HG02943 (cell line): ENCODE measurements around the gene STIM2.
"Not testable (repeated sequence)": the region's sequence is repeated elsewhere in the genome, so short reads cannot be mapped to it uniquely, and the experiment has no call there.

Experiments
- ATAC-seq: cut with Tn5 transposase; IDR thresholded peaks from one replicate; pipeline ENCODE4 v1.9.1; 2021; ENCODE audit warnings: mild to moderate bottlenecking, low read depth, moderate library complexity; ENCODE audit not compliant: unreplicated experiment

Gene STIM2

DNA sequence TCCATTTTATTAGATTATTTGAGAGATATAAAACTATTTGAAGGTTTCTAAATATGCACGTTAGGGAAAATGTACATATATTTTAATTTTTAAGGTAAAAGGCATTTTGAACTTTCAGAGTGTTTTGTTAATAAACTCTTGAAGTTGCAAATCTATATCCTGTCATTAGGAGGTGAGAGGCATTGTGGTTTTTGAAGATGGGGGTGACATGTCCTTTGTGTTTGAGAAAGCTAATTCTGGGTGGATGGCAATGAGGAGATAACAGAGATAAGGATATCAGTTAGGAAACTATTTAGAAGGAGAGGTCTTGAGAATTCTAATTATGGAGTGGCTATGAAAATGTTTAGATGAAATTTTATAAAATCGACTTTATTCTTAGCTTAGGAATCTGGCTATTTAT lies 6.1 kb downstream of the STIM2 start:
- ATAC-seq = no peak

DNA sequence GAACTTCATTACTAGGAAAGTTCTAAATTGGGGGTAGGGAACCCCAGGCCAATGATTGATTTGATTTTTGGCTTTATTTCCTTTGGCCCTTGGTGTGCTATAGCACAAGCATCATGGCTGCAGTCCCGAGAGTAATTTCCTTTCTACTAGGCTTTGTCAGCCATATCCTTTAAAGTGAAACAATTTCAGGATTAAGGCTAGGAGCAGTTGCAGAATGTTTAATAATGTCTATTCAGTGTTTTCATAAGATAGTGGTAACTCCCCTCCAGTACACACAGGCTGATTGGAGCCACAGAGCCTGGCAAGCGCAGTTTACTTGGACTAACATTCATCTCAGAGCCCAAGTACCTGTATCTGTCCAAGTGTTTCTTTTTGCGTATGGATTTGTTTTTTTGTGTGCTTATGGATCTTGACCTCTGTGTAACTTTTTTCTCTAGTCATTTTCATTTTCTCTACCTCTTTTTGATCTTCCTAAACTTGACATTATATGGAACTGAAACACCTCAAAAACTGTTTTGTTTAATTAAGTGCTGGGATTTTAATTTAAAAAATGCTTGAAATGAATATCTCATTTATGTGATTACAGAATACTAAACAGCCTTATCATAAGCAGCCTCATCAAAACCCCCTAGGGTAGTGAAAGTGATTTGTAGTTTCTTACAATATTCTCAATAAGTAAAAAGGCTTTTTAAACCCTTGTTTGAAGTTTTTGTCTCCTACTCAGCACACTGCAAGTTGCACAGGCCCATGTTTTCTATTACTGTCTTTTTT lies 7.5 kb downstream of the STIM2 start:
- ATAC-seq = no peak

DNA sequence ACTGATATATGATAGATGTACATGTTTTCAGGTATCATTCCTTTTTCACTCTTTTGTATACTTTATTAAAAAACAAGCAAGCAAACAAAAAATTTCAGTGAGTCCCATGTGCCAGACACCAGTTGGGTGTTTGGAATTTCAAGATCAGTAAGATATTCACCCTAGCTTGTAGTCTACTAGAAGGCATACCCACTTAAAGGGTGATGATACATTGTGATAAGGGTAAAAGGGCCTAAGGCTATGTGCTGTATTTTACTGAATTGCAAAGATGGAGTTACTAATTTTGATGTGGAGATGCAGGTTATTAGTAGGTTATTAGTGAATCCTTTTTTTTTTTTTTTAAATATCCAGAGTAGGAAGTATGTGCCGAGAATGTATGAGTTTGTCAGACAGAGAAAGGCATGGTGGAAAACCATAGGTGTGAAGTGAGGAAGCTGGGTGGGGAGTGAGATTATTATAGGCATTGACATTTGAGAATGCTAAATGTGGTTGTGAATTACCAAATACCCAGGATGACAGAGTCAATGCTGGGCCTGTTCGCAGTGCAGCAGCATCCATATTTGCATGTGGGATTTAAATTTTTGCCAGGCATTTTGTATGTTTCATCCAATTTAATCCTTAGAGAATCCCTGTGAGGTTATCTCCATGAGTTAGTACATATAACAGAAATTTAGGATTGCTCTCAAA lies 10.1 kb downstream of the STIM2 start:
- no peak for ATAC-seq

DNA sequence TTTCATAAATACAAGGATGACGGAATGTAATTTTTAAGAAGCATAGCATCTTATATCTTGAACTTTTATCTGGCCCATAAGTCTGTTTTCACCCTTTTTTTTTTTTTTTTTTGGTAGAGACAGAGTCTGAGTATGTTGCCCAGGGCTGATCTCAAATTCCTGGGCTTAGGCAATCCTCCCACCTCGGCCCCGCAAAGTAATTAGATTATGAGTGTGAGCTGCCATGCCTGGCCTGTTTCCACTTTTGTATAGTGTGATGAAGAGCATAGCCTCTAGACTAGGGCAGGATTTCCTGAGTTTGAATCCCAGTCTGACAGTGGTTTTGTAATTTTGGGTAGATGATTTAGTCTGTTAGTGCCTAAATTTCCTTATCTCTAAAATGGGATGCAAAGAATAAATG lies 11.0 kb downstream of the STIM2 start:
- no peak for ATAC-seq

DNA sequence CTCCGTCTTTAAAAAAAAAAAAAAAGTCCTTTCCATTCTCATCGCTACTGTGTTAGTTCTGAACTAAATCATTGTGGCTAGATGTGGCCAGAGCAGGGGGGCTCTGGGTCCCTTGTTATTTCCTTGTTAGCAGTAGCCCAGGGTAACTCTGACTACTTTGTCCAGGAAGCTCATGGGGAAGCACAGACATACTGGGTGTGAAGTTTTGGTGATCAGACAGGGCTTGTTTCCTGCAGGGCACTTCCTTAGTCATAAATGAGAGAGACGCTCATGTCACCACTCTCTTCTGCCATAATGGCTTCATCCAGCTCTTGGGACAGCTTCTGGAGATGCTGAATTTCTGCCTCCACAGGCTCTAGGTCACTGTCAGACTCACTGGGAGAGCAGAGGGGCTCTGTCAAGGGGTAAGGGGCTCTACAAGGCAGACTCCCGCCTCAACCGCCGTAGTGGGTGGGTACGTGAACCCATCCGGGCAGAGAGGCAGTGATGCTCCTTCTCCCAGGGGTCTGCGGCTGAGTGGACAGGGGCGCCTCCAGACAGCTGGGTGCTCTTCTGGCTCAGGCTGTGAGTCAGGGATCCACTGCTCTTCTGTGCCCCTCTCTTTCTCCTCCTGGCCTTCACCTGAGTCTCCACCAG lies 12.9 kb downstream of the STIM2 start:
- peak; percentile 80 for ATAC-seq

DNA sequence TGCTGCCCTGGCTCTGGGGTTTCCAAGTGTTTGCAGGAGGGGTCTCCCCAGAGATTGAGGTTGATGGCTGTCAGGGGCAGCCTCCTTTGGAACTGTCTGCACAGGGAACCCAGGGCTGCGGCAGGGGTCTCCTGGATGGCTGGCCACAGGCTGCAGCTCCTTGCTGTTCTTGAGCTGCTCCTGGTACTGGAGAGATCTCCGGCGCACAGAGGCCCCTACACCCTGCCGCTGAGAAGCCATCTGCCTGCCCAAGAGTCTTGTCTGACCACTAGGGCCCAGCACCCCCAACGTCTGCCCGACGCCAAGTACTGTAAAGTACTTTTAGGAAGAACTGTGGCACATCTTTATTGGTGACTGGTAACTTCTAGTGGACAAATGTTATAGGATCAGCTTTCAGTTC lies 13.5 kb downstream of the STIM2 start:
- ATAC-seq = no peak

DNA sequence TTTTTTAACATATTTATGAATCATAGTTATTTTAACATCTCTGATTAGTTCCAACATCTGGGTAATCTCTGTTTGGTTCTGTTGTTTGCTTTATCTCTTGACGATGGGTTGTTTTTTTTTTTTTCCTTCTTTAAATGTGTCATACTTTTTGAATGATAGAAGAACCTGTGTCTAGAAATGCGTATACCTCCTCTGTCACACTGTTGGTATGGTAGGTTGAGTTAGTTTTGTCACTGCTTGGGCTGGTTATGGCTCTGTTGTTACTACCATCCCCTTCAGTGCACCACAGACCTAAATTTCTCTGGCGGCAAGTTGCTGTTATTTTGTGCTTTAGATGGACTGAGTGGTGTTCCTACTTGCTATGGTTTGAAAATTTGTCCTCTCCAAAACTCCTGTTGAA lies 16.8 kb downstream of the STIM2 start:
- no peak for ATAC-seq

DNA sequence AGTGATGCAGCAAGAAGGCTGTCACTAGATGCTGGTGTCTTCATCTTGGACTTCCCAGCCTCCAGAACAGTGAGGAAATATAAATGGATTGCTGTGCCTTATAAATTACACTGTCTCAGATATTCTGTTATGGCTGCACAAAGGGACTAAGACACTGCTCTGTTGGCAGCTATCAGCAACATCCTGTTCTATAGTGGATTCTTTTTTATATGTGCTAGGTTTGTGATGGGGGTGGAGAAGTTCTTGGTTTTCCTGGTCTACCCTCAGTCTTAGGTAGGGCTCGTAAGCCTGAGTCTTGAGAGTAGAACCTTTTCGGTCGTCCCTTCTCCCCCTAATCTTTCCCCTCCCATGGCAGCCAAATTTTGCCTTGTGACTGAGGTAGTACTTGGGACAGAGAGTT lies 17.3 kb downstream of the STIM2 start:
- ATAC-seq = no peak

DNA sequence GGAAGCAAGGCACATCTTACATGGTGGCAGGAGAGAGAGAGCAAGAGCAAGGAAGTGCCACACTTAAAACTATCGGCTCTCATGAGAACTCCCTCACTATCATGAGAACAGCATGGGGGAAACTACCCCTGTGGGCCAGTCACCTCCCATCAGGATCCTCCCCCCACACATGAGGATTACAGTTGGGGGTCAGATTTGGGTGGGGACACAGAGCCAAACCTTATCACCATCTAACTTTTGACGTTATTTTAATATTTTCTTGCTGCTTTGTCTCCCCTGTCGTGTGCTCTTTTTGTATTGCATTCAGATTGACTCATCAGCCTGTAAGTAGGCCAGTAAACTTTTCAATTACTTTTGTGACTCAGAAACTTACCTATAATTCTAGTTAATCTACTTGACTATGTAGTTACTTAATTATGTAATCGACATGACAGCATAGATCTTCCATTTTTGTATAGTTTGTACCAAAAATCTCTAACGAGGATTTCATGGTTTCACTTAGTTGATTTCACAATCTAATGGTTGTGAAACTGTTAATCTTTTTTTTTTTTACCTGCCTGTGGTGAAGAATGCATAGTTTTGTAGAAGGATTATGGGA lies 18.3 kb downstream of the STIM2 start:
- ATAC-seq = no peak

DNA sequence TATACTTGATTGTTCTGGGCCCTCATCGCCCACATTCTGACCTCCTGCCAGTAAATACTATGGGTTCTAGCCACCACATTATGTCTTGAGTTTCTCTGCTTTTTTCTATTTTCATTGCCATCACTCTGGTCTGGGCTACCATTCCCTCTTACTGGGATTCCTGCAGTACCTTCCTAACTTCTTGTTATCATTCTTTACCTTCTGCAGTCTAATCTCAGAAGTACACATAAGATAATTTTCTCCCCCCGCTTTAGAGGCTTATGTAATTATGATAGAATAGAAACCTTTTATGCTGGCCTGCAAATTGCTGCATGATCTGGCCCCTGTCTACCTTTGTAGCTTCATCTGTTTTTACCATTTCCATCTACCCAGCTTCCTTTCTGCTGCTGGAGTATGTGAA lies 19.2 kb downstream of the STIM2 start:
- no peak for ATAC-seq

DNA sequence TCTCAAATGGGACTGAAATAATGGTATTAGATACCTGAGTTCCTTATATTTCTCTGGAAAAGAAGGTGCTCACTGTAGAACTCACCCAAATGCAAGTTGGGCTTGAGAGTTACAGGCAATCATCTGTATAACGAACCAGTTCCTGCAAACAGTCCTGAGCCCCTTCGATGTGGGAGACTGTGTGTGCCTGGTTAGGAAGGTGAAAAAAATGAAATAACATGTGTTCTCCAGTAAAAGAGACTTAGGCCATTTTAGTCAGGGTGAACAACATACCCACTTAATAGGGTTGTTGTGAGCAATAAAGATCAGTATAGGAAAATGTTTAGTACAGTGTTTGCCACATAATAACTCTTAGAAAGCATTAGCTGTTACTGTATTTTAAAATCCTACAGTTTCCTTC lies 23.4 kb downstream of the STIM2 start:
- ATAC-seq = no peak

DNA sequence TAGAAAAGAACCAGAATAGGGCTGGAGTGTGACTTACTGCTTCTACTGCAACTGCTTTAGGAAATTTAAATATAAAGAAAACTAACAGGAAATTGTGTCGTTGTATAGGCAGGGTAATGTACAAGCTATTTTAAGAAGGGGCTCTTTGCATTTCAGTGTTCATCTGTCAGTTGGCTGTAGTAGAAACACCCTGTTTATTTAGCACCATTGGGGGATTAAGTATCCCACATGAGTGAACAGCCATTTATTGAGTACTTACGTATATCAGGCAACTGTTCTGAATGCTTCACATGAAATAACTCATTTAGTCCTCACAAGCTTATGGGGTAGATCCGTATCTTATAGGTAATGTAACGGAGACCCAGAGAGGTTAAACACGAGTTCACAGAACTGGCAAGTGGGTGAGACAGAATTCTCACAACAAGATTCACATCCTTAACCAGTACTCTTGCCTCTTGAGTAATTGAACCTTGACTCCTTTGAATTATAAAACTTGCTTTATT lies 23.9 kb downstream of the STIM2 start:
- peak; percentile 49 for ATAC-seq

DNA sequence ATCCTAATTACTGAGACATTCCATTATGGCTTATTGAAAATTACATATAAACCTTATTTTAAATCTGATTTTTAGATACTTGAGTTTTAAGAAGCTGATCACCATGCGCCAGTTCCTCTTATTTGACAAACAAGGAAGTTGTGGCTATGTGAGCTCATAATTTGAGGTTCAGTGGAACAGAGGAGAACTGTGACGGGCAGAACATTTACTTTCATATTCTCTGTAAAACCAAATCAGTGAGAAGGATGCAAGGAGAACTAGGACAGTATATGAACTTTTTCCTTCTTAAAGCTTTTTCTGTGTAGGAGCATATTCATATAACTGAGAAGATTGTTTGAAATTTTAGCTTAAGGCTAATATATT lies 25.3 kb downstream of the STIM2 start:
- peak; percentile 86 for ATAC-seq

DNA sequence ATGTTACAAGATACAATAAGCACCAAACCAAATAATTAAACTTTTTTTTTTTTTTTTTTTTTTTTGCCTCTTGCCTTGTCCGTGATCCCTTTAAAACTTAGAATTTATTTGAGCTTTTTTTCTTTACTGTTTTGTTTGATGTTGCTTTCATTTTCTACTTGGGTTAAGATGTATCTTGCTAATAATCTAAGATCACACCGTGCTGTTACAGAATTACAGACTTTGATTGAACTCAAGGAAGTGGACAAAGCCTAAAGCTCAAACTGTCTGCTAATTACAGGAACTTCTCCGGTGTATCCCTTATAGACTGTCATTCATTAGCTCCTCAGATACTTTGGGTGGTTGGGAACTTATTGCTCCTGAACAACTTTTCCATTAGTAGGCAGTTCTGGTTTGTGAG lies 26.5 kb downstream of the STIM2 start:
- no peak for ATAC-seq

DNA sequence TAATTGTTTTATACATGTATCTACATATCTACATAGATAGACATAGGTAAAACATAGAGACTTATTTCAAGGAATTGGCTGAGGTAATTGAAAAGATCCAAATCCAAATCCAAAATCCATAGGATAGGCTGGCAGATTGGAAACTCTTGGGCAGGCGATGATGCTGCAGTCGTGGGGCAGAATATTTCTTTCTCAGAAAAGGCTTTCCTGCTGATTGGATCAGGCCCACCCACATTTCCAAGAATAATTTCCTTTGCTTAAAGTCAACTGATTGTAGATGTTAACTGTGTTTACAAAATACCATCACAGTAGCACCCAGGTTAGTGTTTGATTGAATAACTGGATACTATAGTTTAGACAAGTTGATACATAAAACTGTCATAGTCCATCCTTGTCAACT lies 27.2 kb downstream of the STIM2 start:
- no peak for ATAC-seq

DNA sequence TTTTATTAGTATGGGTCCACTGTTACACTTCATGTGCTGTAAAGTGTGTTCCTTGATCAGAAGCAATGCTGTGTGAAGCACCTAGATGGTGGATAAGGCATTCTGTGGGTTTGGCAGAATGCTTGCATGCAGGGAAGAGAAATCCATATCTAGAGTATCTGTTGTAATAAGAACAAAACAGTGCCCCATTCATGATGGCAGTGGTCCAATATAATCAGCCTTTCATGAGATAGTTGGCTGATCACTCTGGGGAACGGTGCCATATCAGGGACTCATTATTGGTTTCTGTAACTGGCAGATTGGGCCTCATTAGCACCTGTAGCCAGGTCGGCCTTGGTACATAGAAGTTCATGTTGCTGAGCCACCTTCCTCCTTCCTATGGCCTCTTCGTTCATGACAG lies 28.7 kb downstream of the STIM2 start:
- no peak for ATAC-seq

DNA sequence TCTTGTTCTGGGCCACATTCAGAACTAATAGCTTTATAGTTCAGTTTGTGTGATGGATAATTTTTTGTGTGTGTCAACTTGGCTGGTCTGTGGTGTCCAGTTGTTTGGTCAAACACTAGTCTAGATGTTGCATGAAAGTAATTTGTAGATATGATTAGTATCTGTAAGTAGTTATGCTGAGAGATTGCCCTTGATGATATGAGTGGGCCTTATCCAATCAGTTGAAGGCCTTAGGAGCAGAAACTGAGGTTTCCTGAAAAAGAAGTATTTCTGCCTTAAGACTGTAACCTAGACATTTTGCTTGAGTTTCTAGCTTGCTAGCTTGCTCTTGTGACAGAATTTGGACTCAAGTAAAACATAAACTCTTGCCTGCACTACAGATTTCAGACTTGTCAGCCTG lies 30.4 kb downstream of the STIM2 start:
- no peak for ATAC-seq

DNA sequence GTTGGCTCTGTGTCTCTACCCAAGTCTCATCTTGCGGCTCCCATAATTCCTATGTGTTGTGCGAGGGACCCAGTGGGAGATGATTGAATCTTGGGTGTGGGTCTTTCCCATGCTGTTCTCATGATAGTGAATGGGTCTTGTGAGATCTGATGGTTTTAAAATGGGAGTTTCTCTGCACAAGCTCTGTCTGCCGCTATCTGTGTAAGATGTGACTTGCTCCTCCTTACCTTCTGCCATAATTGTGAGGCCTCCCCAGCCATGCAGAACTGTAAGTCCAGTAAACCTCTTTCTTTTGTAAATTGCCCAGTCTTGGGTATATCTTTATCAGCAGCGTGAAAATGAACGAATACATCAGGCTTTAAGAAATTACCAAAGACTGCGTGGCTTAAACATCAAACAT lies 31.2 kb downstream of the STIM2 start:
- ATAC-seq = no peak

DNA sequence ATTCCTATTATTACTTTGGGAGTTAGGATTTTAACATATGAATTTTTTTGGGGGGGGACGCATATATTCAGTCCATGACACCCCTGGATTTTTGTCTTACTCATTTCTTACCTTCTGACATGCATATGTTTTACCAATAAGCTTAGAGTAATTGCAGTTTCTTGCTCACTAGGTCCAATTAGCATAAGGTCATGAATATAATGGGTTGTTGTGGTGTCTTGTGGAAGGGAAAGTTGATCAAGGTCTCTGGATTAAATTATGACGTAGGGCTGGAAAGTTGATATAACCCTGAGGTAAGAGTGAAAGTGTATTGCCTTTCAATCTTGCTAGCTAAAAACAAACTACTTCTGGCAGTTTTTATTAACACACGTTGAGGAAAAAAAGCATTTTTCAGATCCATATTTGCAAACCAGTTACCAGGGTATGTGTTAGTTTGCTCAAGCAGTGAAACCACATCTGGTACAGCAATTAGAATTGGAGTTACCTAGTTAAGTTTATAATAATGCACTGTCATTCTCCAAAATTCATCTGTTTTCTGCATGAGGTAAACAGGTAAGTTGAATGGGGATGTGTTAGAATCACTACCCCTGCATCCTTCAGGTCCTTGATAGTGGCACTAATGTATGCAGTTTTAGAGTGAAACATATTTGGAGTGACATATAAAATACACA lies 32.0 kb downstream of the STIM2 start:
- no peak for ATAC-seq

DNA sequence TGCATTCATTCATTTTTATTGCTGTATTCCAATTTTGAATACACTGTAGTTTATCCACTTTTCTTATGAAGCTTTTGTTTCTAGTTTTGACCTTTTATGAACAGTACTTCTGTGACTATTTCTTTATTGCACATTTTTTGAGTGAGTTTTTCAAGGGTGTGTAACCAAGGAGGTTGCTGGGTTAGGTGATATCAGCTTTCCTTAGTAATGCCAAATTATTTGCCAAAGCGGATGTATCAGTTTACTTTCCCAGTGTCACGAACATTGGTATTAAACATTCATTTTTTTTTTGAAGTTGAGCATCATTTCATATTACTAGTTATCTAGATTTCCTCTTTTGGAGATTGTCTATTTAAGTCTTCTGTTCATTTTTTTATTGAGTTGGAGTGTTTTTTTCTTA lies 32.9 kb downstream of the STIM2 start:
- no peak for ATAC-seq

DNA sequence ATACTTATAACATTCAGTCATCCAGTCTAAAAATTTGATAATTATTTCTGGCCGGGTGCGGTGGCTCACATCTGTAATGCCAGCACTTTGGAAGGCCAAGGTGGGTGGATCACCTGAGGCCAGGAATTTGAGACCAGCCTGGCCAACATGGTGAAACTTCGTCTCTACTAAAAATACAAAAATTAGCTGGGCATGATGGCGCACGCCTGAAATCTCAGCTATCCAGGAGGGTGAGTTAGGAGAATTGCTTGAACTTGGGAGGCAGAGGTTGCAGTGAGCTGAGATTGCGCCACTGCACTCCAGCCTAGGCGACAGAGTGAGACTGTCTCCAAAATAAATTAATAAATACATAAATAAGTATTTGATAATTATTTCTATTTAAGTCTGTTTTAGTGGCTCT lies 34.2 kb downstream of the STIM2 start:
- ATAC-seq = not testable (repeated sequence)
